Stimulated activated CD4-positive, alpha-beta T cell treated with anti-CD3 and anti-CD28 coated beads, Interleukin-2, amount 100 ng/mL, for 24 hours (primary cell): Measurements from ENCODE around the gene DSC2.

Experiments
- DNase-seq, 2 donors: peaks; one replicate each; pipeline ENCODE4 v3.0.0-alpha.2; 2020

The DSC2 gene

DNA sequence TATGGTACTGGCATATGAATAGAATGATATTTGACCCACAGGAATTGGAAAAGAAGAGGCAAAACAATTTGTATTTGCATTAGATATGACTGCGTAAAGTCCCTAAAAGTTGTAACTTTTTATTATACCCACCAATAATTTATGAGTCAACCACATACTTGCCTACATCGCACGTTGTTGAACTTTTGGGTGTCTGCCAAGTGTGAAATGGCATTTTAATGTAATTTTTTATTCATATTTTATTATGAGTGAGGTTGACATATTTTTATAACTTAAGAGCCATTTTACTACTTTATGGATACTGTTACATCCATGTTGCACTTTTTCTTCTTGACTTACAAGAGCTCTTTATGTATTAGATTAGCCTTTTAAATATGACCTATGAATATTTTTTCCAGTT, 4.6 kb downstream of the DSC2 start:
- DNase-seq, result no peak

DNA sequence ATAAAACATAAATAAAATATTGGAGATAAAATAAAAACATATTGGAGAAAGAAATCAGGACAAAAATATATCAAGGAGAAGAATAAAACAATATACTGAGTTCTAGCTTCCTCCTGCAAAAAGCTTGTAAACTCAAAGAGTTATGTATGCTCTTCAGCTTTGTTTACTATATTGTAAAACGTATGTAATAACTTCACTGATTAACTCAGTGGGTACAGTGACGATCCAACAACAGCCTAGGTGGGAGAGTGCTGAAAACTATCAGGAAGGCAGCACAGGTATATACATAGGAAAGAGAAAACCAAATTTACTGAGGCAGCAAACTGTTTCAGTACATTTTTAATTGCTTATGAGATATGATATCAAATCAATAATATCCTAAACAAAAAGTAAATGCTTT, 8.3 kb downstream of the DSC2 start:
- DNase-seq, result no peak

DNA sequence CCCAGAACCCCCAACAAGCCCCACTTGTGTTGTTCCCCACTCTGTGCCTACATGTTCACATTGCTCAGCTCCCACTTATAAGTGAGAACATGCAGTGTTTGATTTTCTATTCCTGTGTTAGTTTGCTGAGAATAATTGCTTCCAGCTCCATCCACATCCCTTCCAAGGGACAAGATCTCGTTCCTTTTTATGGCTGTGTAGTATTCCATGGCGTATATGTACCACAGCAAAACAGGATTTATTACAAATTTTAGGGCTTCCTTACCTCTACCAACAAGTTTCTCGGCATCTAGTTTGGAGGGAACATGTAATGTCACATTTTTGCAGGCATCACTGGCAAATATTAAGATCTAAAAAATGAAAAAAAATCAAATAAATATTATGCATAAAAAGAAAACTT, 8.9 kb downstream of the DSC2 start:
- DNase-seq, result no peak

GRCh38 chr18:31091350-31091749, 10.9 kb downstream of the DSC2 start:
- no peak for DNase-seq

GRCh38 chr18:31088532-31088931, 13.7 kb downstream of the DSC2 start:
- no peak for DNase-seq

DNA sequence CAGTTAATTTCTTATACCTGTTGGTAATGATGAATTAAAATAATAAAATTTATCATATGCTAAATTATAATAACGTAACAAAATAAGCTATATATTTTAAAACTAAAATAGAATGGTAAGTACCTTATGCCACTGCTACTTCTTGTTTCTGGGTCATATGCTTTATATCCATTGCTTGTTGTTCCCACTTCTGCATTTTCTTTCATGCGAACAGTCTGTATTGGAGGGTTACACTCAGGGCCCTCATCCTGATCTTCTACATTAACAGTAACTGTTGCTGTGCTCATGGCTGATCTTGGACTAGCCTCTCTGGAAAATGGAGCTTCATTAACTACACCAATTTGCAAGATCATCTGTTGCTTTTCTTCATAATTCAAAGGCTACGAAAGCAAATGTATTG, 22.2 kb downstream of the DSC2 start:
- no peak for DNase-seq

DNA sequence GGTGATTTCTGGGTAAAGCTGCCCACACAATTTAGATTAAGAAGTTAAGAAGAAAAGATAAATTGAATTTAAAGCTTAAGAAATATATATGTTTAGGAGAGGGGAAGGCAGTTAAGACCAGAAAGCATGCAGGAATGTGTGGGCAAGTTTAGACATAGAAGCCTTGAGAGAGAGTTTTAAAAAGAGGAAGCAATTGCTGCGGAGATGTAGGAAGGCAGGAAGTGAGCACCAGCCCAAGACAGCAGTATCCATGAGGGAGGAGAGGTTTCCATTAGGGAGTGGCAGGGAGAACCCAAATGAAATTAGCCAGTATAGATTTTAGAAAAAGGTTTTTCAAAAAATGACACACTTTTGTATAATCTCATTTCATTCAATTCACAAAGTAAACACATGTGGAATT, 24.3 kb downstream of the DSC2 start:
- DNase-seq, result no peak

DNA sequence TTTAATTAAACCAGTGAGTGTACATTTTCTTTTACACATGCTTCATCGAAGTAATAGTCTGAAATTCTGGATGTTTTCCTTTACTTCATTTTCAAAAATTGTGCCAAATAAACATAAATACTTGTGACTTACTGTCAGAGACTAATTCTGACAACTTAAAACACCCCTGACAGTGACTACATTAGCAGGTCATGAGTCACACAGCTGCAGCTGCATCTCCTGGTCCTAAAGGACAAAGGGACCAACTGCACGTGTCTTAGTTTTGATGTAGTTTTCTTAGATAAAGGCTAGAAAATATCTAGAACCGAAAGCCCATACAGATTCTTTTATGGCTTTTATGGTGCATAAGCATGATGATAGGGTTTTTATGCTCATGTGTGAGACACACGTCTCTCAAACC, 30.0 kb downstream of the DSC2 start:
- no peak for DNase-seq

DNA sequence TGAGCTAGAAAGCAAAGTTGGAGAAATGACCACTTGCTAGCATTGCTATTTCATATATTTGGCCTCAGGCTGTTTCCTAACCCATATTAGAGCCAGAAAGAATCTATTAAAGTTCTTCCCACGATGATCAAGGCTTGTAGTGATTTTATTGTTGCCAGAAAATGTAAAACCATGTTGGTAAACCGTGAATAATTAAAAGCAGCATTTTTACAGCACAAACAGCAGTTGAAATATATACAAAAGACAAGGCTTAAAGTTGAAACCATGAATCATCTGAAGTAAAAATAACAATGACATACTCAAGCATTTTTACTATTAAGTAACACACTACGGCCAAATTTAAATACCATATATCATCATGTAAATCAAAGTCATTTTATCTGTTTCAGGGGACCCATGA, 32.0 kb downstream of the DSC2 start:
- no peak for DNase-seq

DNA sequence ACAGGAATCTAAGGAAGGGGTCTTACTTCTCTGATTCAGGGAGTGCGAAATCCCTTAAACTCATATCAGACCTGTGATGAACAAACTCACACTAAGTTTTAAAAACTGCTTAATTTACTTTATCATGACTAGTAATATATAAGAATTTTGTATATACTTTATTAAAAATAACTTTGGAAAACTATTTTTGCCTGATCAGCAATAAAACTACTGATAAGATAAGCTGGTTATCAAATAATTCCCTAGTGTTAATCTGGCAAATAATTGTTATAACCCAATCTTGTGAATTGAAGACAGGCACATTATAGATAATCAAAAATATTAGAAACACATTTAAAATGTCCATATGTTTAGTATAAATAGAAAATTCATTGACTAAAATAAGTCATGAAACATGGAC, 36.0 kb downstream of the DSC2 start:
- DNase-seq, result no peak

GRCh38 chr18:31065036-31065773, 37.0 kb downstream of the DSC2 start:
- DNase-seq, result no peak

GRCh38 chr18:31064130-31064529, 38.1 kb downstream of the DSC2 start:
- no peak for DNase-seq

DNA sequence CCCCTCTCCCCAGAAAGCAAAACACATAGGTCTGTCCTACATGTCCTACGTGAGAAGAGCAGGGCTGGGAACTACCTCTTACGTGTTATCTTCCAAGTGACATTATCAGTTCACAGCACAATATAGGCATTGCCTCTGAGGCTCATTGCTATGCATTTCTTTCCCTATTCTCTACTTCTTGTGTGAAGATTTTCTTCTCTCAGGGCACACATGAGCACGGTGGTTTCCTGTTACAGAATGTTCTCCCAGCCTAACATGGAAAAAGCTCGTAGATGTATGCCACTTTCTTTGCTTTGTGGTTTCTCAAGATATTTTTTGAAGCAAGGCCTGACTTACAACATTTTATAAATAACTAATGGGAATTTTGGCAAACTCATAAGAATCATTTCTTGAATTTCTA, 40.3 kb downstream of the DSC2 start:
- no peak for DNase-seq

DNA sequence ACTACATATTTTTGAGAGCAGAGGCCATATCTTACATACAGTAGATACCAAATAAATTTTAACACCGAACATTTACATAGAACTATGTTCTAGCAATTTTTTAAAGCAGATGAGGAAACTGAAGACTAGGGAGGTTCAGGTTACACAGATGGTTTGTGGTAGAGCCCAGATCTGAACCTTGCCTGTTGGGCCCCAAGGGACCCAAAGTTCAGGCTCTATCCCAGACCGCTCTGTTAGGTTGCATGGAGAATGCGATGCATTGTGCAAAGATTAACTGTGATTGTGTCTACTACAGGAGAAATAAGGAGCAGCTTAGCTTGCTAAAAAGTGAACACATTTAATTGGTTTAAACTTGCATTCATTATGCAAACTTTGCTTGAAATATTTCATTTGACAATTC, 43.3 kb downstream of the DSC2 start:
- no peak for DNase-seq

GRCh38 chr18:31057917-31058316, 44.3 kb downstream of the DSC2 start:
- no peak for DNase-seq

GRCh38 chr18:31057051-31057450, 45.2 kb downstream of the DSC2 start:
- no peak for DNase-seq

- no peak for DNase-seq
These were observed 45.9 kb downstream of the DSC2 start for GRCh38 chr18:31056296-31056695.

DNA sequence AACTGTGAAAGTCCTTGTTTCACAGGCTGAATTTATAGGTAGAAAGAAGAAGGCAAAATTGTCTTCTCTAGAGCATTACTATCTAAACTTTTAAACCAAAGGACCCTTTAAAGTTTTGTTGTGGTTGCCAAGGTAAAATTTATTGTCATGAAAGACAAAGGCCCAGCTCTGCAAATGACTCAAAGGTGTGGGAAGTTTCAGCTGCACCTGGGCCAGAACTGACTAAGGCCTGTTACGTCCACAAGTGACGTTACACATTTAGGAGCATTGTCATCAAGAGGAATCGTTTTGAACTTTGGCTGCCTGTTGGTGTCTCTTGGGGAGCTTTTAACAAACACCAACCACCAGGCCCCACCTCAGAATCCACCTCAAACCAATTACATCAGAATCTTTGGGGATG, 51.6 kb downstream of the DSC2 start:
- no peak for DNase-seq

- DNase-seq, result no peak
These were observed 53.0 kb downstream of the DSC2 start for GRCh38 chr18:31049189-31049588.

DNA sequence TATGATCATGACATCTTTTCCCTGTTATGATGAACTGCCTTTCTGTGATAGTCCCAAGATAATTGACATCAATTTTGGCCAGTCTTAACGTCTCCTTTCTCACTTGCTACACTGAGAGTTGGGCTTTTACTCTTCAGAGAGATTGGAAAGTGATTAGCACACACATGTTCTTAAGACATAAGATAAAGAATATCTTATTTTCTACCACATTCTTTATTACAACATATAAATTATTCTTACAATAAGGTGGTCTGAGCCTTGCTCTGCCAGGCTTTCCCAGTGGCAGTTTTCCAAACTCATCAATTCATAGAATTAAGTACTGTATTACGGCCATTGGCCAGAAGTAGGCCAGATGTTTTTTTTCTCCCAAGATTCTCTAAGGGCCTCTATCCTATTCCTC, 54.0 kb downstream of the DSC2 start:
- no peak for DNase-seq

DNA sequence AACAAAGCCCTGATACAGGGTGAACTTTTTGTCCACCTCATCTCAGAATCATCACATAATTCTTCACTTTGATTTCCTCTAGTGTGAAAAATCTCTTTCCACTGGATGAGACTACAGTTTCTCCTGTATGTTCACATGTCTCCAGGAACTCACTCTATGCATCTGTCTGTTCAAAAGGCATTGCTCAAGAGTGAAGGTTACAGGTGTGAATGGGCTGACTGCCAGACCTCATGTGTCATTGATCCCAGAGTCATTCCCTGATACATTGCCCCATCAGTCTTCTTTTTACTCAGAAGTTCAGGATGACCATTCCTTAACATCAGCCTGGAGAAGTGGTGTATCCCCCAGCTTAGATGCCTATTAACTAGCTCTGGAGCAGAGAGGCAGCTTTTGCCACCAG, 55.3 kb downstream of the DSC2 start:
- DNase-seq, result no peak

DNA sequence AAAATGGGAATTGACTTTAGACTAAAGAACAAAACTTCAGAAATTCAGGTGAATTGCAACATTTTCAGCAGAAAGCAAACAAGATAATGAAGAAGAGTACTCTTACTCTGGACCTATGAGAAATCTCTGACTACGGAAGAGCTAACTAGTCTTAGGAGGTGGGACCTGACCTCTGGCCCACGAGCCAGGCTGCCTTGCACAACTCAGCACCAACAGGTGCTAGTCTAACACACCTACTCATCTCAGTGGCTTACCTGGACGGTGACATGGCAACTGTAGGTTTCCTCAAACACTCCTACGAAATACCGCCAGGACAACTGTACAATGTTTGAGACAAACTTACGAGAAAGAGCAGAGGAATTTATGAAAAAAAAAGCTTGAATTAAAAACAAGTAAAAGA, 56.6 kb downstream of the DSC2 start:
- no peak for DNase-seq

GRCh38 chr18:31044926-31045325, 57.3 kb downstream of the DSC2 start:
- DNase-seq, result no peak

- DNase-seq, result no peak
These were observed 58.5 kb downstream of the DSC2 start for GRCh38 chr18:31043709-31044108.

GRCh38 chr18:31042406-31043181, 59.6 kb downstream of the DSC2 start, which contains the start of gene DSC3:
DSC3 (minus strand) TSS chr18:31042742; CDS start chr18:31042660, 82 bp downstream.
- DNase-seq, result no peak
